Heart left ventricle (tissue), 16 donors: ENCODE measurements around the gene SLC7A1. TPM values are rescaled to one million over a fixed set of nuclear protein-coding genes. Genes with fewer than 3 reads are reported as not detected.
A peak's percentile ranks its signal among the peaks of the same experiment; 100 is the strongest.

Experiments used
- ATAC-seq, 4 donors: fragments of 200-7000 bp; cut with Tn5 transposase; one replicate each; pipeline ENCODE4 v1.9.1; 2020 to 2022; ENCODE audit warnings: moderate library complexity in 4 of 4, mild to moderate bottlenecking in 3 of 4, moderate number of reproducible peaks in 1 of 4
- DNase-seq, 5 donors: peaks; one replicate each; pipeline ENCODE4 v3.0.0-alpha.2; 2020
- H3K27ac ChIP-seq, 12 donors: fragments of 200-600 bp; sonication (generic) in 4 of 12; one replicate each; pipeline versions ENCODE4 v1.5.0 to v1.8.0; 2016 to 2022; ENCODE audit warnings: mild to moderate bottlenecking in 2 of 12
- H3K27me3 ChIP-seq, 9 donors: fragments of 200-600 bp; sonication (generic) in 2 of 9; one replicate each; pipeline versions ENCODE4 v1.5.1 to v1.8.0; 2016 to 2022; ENCODE audit warnings: mild to moderate bottlenecking in 3 of 9
- H3K36me3 ChIP-seq, 9 donors: fragments of 200-600 bp; sonication (generic) in 2 of 9; one replicate each; pipeline versions ENCODE4 v1.5.0 to v1.8.0; 2018 to 2022; ENCODE audit warnings: mild to moderate bottlenecking in 2 of 9
- H3K4me1 ChIP-seq, 12 donors: fragments of 200-600 bp; sonication (generic) in 4 of 12; one replicate each; pipeline versions ENCODE4 v1.5.0 to v1.8.0; 2016 to 2022; ENCODE audit warnings: mild to moderate bottlenecking in 3 of 12
- H3K4me3 ChIP-seq, 12 donors: fragments of 200-600 bp; sonication (generic) in 4 of 12; one replicate each; pipeline versions ENCODE4 v1.5.0 to v1.8.0; 2017 to 2022; ENCODE audit warnings: mild to moderate bottlenecking in 9 of 12, moderate library complexity in 4 of 12
- H3K9me3 ChIP-seq, 12 donors: fragments of 200-600 bp; sonication (generic) in 4 of 12; one replicate each; pipeline versions ENCODE4 v1.5.0 to v1.8.0; 2016 to 2022; ENCODE audit warnings: mild to moderate bottlenecking in 1 of 12
- CTCF ChIP-seq, 12 donors: fragments of 200-600 bp; sonication (generic) in 4 of 12; IDR thresholded peaks; one replicate each; pipeline versions ENCODE4 v1.5.0 to v1.8.0; 2018 to 2022; ENCODE audit warnings: antibody characterized with exemption in 12 of 12, mild to moderate bottlenecking in 5 of 12
- POLR2A ChIP-seq, 2 donors: fragments of 450-650 bp; IDR thresholded peaks; one replicate each; pipeline ENCODE4 v1.6.1; 2017; ENCODE audit warnings: antibody characterized with exemption in 2 of 2, mild to moderate bottlenecking in 2 of 2, moderate library complexity in 2 of 2
- WGBS, 4 donors: extraction: QIAGEN DNeasy Blood & Tissue Kit in 2 of 4; methylation state at CpG; one replicate each; pipeline versions ENCODE4 v1.1.5 to v1.1.7; 2013 to 2018; 5-methylcytosine and 5-hydroxymethylcytosine counted together
- intact Hi-C, 10 donors: fragments of 100-400 bp; cut with DNase I; formaldehyde crosslinking; loops; one replicate each; pipeline versions ENCODE4 v1.11.1 to v1.14.2; 2022
- polyA plus RNA-seq, 2 donors: library from polyadenylated mRNA; stranded (reverse); fragments of 200-250 nt; gene quantifications; one replicate each; pipeline ENCODE4 v1.2.3, GENCODE V29; 2013
- total RNA-seq, 9 donors: library from RNA; depleted of rRNA in 2 of 9; stranded (reverse); fragments of >200 nt in 2 of 9; fragmentation: NEBNext Ultra II Directional in 3 of 9; extraction: Animal tissue kit (Norgen Biotek cat#: 25700) in 3 of 9; gene quantifications; one replicate each; pipeline versions ENCODE4 v1.1.0 to v1.2.4, GENCODE V29; 2016 to 2023
- donor health status: ischemic (EF 13 %, LVEDD 7.1; RV severe dilation, severe dysfunction).
- donor health status: healthy with polysubstance abuse.
- donor health status: DM: no; HTN: yes; CAD: no.
- donor health status: DM: no; HTN: no; CAD: no.
- donor health status: ischemic (EF 25% LVEDD 6.9; RV normal size, moderate dysfunction).
- donor health status: ischemic (EF 25% LVEDD 5.7; RV mildly dilated, moderate dysfunction).
- donor health status: healthy.
- donor health status: DM: yes; HTN: yes; CAD: no.
- donor health status: ischemic (EF 35%, LVEDD 5.7; RV mildly dilated, moderate dysfunction).
- donor health status: nonischemic (EF 11% LVEDD 7.7; RV severe dilation, severe dysfunction).
- donor health status: DM: yes; HTN: yes; CAD: no.
- donor health status: PGD.
- donor health status: ischemic (EF 29% LVEDD 5.4; RV normal size, mild dysfunction).
- donor health status: nonischemic (EF 23%, LVEDD 6.1; RV moderate dilation, normal function).

Gene SLC7A1
- total and polyA plus RNA-seq, 11 donors: 3.5 to 66.7 (median 14.3) TPM

DNA sequence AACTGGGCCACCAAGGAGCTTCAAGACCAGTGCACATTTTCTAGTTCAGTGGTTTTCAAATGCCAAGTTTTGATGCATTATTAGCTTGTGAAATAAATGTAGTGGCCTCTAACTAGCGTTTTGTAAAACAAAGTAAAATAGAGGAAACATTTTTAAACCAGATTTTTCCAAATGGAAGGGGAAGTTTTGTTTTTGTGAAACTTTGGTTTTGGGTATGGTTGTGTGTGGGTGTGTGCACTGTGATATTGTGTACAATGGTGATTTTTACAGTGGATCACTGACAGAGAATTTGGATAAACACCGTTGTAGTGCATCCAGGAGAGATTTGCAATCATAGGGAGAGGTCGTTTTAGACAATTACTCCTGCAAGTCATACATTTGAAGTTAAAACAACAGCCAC is 108.9 kb downstream of the SLC7A1 start:
- TF ChIP-seq CTCF (IDR thresholded peaks at IDR 0.05) (no peak), POLR2A (IDR thresholded peaks at IDR 0.05) (no peak)
- intact Hi-C loops: no loop called here
- Histone ChIP-seq H3K27me3 (peaks cover 0 to 6% (median 0%) of the 10 kb centered on the region in 9 donors), H3K36me3 (peaks cover 0 to 27% (median 0%) of the 10 kb centered on the region in 9 donors), H3K4me3 (no peak overlapping the region), H3K9me3 (no peaks in the 10 kb centered on the region), H3K4me1 (peaks cover 0 to 18% (median 0%) of the 10 kb centered on the region in 12 donors), H3K27ac (no peak overlapping the region)
- WGBS, 4 donors: 66 to 76% (median 69%) methylated on average over 3 of the region's 3 CpGs
- DNase-seq (no peak), ATAC-seq (no peak)

DNA sequence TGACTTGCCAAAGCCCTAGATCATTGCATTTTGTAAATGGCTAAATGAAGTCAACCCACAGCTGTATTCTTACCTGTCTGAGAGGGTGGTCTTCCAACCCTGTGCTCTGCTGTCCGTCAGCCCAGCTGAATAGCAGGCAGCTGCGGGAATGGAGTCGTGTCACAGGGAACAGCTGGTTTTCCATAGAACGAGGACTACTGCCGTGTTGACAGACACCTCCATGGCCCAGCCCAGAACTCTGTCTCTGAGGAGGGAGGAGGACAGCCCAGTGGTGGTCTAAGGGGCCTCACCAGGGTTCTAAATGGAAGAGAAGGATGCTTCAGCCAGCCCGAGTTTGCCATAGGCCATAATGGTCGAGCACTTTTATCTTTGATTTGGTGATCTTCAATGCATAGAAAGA is 110.7 kb downstream of the SLC7A1 start:
- ATAC-seq: no peak
- Histone ChIP-seq H3K27ac (no peak overlapping the region), H3K36me3 (peaks cover 0 to 19% (median 0%) of the 10 kb centered on the region in 9 donors), H3K9me3 (no peaks in the 10 kb centered on the region), H3K4me3 (no peak overlapping the region), H3K27me3 (peaks cover 0 to 6% (median 0%) of the 10 kb centered on the region in 9 donors), H3K4me1 (peaks cover 0 to 33% (median 7%) of the 10 kb centered on the region in 12 donors)
- 62 to 75% (median 68%) methylated on average over 7 of the region's 7 CpGs for WGBS, 4 donors
- no peak for TF ChIP-seq POLR2A (IDR thresholded peaks at IDR 0.05)
- intact Hi-C loops: no loop called here
- no peak for DNase-seq

- ATAC-seq (no peak), DNase-seq (no peak)
- H3K4me1 ChIP-seq: peaks cover 0 to 38% (median 8%) of the 10 kb centered on the region in 12 donors
- no peaks in the 10 kb centered on the region for H3K9me3 ChIP-seq
- TF ChIP-seq POLR2A (IDR thresholded peaks at IDR 0.05) (no peak), CTCF (IDR thresholded peaks at IDR 0.05) (no peak)
- H3K27ac ChIP-seq: no peak overlapping the region
- no peak overlapping the region for H3K4me3 ChIP-seq
- peaks cover 0 to 14% (median 0%) of the 10 kb centered on the region in 9 donors for H3K36me3 ChIP-seq
- intact Hi-C loops: no loop called here
- WGBS, 4 donors: 39 to 55% (median 48%) methylated on average over 7 of the region's 7 CpGs
- peaks cover 0 to 6% (median 0%) of the 10 kb centered on the region in 9 donors for H3K27me3 ChIP-seq
Measured at GRCh38 chr13:29484236-29484635, 111.3 kb downstream of the SLC7A1 start.

GRCh38 chr13:29483623-29484022 is 111.9 kb downstream of the SLC7A1 start:
- ATAC-seq (no peak), DNase-seq (no peak)
- Histone ChIP-seq H3K27me3 (peaks cover 0 to 2% (median 0%) of the 10 kb centered on the region in 9 donors), H3K4me1 (peaks cover 0 to 39% (median 8%) of the 10 kb centered on the region in 12 donors), H3K27ac (no peak overlapping the region), H3K36me3 (peaks cover 0 to 10% (median 0%) of the 10 kb centered on the region in 9 donors), H3K9me3 (no peaks in the 10 kb centered on the region), H3K4me3 (no peak overlapping the region)
- TF ChIP-seq POLR2A (IDR thresholded peaks at IDR 0.05) (no peak), CTCF (IDR thresholded peaks at IDR 0.05) (no peak)
- 63 to 70% (median 70%) methylated on average over 4 of the region's 4 CpGs for WGBS, 4 donors
- intact Hi-C loops: no loop called here

- peaks cover 0 to 39% (median 8%) of the 10 kb centered on the region in 12 donors for H3K4me1 ChIP-seq
- H3K9me3 ChIP-seq: no peaks in the 10 kb centered on the region
- H3K36me3 ChIP-seq: peaks cover 0 to 10% (median 0%) of the 10 kb centered on the region in 9 donors
- H3K27ac ChIP-seq: no peak overlapping the region
- 55 to 76% (median 66%) methylated on average over 13 to 15 of the region's 15 CpGs for WGBS, 4 donors
- ATAC-seq: peak; percentile 9 to 63 (median 22)
- TF ChIP-seq POLR2A (IDR thresholded peaks at IDR 0.05): no peak
- TF ChIP-seq CTCF (IDR thresholded peaks at IDR 0.05): no peak
- intact Hi-C loops: no loop called here
- H3K27me3 ChIP-seq: no peaks in the 10 kb centered on the region
- no peak overlapping the region for H3K4me3 ChIP-seq
- DNase-seq: peak in 4 of 5 donors; percentile 38 to 73 (median 60)
Measured at GRCh38 chr13:29483211-29483610, 112.3 kb downstream of the SLC7A1 start.
